Upper lobe of left lung (tissue), 4 donors: ENCODE measurements around the gene STYK1.

ENCODE experiments used
- POLR2AphosphoS5 ChIP-seq, 2 donors: sonication (generic); formaldehyde crosslinking; IDR thresholded peaks; one replicate each; pipeline ENCODE4 v1.5.1; 2017; ENCODE audit warnings: antibody characterized with exemption in 2 of 2
- TF ChIP-seq, protein P1 (sequence below), 6 experiments: fragments of 450-650 bp in 4 of 6; fragments of 200-600 bp in 2 of 6; sonication (generic) in 2 of 6; IDR thresholded peaks; one replicate each; pipeline ENCODE4 v1.5.1; 2016 to 2019; ENCODE audit warnings: antibody characterized with exemption in 6 of 6

DNA sequence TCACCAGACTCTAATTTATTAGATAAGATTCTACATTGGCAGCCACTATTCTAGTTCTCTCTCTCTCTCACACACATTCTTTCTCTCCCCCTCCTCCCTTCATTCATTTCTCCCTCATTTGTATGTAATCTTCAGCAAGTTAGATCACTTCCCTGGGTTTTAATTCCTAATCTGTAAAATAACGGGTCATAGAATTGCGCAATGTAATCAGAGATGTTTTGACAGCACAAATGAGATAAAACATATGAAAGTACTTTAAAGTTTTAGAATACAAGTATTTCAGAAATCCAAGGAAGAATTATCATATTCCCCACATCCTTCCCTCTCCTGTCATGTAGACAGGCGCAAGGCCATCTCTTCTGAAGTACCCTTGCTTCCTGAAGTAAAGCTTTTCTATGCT, 21.7 kb downstream of the STYK1 start:
- TF ChIP-seq, protein P1, sequence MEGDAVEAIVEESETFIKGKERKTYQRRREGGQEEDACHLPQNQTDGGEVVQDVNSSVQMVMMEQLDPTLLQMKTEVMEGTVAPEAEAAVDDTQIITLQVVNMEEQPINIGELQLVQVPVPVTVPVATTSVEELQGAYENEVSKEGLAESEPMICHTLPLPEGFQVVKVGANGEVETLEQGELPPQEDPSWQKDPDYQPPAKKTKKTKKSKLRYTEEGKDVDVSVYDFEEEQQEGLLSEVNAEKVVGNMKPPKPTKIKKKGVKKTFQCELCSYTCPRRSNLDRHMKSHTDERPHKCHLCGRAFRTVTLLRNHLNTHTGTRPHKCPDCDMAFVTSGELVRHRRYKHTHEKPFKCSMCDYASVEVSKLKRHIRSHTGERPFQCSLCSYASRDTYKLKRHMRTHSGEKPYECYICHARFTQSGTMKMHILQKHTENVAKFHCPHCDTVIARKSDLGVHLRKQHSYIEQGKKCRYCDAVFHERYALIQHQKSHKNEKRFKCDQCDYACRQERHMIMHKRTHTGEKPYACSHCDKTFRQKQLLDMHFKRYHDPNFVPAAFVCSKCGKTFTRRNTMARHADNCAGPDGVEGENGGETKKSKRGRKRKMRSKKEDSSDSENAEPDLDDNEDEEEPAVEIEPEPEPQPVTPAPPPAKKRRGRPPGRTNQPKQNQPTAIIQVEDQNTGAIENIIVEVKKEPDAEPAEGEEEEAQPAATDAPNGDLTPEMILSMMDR (IDR thresholded peaks at IDR 0.05): no peak
- TF ChIP-seq POLR2AphosphoS5 (IDR thresholded peaks at IDR 0.05): no peak
